Astrocyte (in vitro differentiated cells and primary cell): Measurements from ENCODE around the gene RTN3. TPM values are rescaled to one million over a fixed set of nuclear protein-coding genes. Genes with fewer than 3 reads are reported as not detected.

Experiments used
- DNase-seq: peaks from one replicate; pipeline ENCODE4 v3.0.0-alpha.2; 2010; ENCODE audit warnings: low read depth
- FAIRE-seq: peaks from 2 replicates; lab custom pipeline; 2011; peaks lifted over from hg19 to GRCh38; lab: Jason Lieb, UNC
- H2AFZ ChIP-seq: 2 replicates; pipeline ENCODE4 v1.6.0; 2012; ENCODE audit warnings: low read depth, low read length, inconsistent platforms
- H3K27ac ChIP-seq: 2 replicates; pipeline ENCODE4 v1.5.1; 2011; ENCODE audit warnings: low read depth, low read length, inconsistent platforms
- H3K27me3 ChIP-seq: 2 replicates; pipeline ENCODE4 v1.6.0; 2011; ENCODE audit warnings: low read length, inconsistent platforms; ENCODE audit not compliant: insufficient read depth
- H3K36me3 ChIP-seq: 2 replicates; pipeline ENCODE4 v1.5.1; 2011; ENCODE audit warnings: low read length, inconsistent platforms; ENCODE audit not compliant: insufficient read depth
- H3K4me1 ChIP-seq: 2 replicates; pipeline ENCODE4 v1.5.1; 2011; ENCODE audit warnings: low read length, inconsistent platforms; ENCODE audit not compliant: insufficient read depth
- H3K4me2 ChIP-seq: 2 replicates; pipeline ENCODE4 v1.6.0; 2012; ENCODE audit warnings: low read length, inconsistent platforms
- H3K4me3 ChIP-seq: 2 replicates; pipeline ENCODE4 v1.5.1; 2011; ENCODE audit warnings: low read depth, mild to moderate bottlenecking, low read length, inconsistent platforms; ENCODE audit not compliant: insufficient read depth
- H3K79me2 ChIP-seq: 2 replicates; pipeline ENCODE4 v1.6.0; 2012; ENCODE audit warnings: mild to moderate bottlenecking, low read length, inconsistent platforms; ENCODE audit not compliant: insufficient read depth
- H3K9ac ChIP-seq: 2 replicates; pipeline ENCODE4 v1.6.0; 2012; ENCODE audit warnings: mild to moderate bottlenecking, low read length, inconsistent platforms
- H3K9me3 ChIP-seq: 2 replicates; pipeline ENCODE4 v1.5.1; 2012; ENCODE audit warnings: low read depth, mild to moderate bottlenecking, low read length, inconsistent platforms; ENCODE audit not compliant: insufficient read depth
- H4K20me1 ChIP-seq: 2 replicates; pipeline ENCODE4 v1.6.0; 2012; ENCODE audit warnings: low read length, inconsistent platforms; ENCODE audit not compliant: insufficient read depth
- H3K27ac Mint-ChIP-seq: one replicate; pipeline ENCODE4 v1.8.0; 2021; ENCODE audit warnings: mild to moderate bottlenecking, mixed read lengths; ENCODE audit not compliant: unreplicated experiment
- H3K27me3 Mint-ChIP-seq: one replicate; pipeline ENCODE4 v1.8.0; 2021; ENCODE audit warnings: low read depth, mixed read lengths; ENCODE audit not compliant: unreplicated experiment
- H3K36me3 Mint-ChIP-seq: one replicate; pipeline ENCODE4 v1.8.0; 2021; ENCODE audit warnings: low read depth, mixed read lengths; ENCODE audit not compliant: unreplicated experiment
- H3K4me1 Mint-ChIP-seq: one replicate; pipeline ENCODE4 v1.8.0; 2021; ENCODE audit warnings: low read depth, mixed read lengths; ENCODE audit not compliant: unreplicated experiment
- H3K4me3 Mint-ChIP-seq: one replicate; pipeline ENCODE4 v1.8.0; 2021; ENCODE audit warnings: mild to moderate bottlenecking, moderate library complexity, mixed read lengths; ENCODE audit not compliant: unreplicated experiment
- H3K9me3 Mint-ChIP-seq: one replicate; pipeline ENCODE4 v1.8.0; 2021; ENCODE audit warnings: mild to moderate bottlenecking, mixed read lengths; ENCODE audit not compliant: unreplicated experiment
- EZH2 ChIP-seq: IDR thresholded peaks from 2 replicates; pipeline ENCODE4 v1.6.1; 2012; ENCODE audit warnings: mild to moderate bottlenecking, low read length, inconsistent platforms; ENCODE audit not compliant: insufficient read depth
- total RNA-seq: library from RNA; stranded (reverse); gene quantifications from 2 replicates; pipeline ENCODE4 v1.2.1, GENCODE V29; 2021
- TF ChIP-seq, protein P1 (sequence below): IDR thresholded peaks from 2 replicates; pipeline ENCODE4 v1.5.1; 2011; ENCODE audit warnings: low read depth, mild to moderate bottlenecking, inconsistent platforms, low read length, moderate library complexity; ENCODE audit not compliant: insufficient read depth

The RTN3 gene
- total RNA-seq, 1 donor from 2014 or later: 99.5 TPM

DNA sequence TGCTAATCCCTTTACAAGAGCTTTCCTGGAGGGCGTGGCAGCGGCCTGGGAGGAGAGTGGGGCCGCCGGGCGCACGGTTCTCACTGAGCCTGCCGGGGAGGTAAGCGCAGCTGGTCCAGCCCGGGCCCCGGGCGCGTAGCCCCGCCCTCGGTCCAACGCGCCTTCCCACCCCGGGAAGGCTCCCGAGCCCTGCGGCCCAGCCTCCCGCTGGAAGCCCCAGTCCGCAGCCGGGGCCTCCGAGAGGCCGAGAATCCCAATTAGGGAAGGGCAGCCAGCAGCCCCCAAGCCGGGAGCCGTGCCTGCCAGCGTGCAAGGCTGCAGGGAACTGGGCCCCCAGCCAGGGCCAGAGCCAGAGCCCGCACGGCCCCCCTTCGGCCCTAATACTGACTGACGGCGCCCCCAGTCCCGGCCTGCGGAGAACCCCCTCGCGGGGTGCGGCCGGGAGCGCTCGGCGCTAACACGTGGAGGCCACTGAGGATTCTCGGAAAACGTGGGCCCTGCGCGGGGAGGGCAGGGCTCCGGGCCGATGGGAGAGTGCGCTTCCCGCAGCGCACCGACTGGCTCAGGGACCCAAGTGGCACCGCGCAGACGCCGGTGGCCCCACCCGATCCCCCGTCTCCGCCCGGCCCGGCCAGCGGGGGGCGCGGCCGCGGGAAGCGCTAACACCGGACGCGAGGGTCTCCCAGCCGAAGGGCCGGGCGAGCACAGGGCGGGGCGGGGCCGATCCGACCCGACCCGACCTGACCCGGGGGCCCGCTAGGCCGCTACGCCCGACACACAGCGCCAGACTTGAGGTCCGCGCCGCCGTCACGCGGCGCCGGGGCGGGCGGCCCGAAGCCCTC is 81.6 kb downstream of the RTN3 start:
- peaks cover 19% of the 10 kb centered on the region for H3K4me1 ChIP-seq
- H3K27me3 Mint-ChIP-seq: no peaks in the 10 kb centered on the region
- DNase-seq (no peak), FAIRE-seq (no peak)
- H4K20me1 ChIP-seq: peaks cover 55% of the 10 kb centered on the region
- H3K4me1 Mint-ChIP-seq: peaks cover 18% of the 10 kb centered on the region
- H3K4me3 Mint-ChIP-seq: peak overlapping the region; percentile 82
- H3K27ac ChIP-seq: no peak overlapping the region
- H3K9me3 Mint-ChIP-seq: no peaks in the 10 kb centered on the region
- peak overlapping the region; percentile 46 for H3K9ac ChIP-seq
- H3K36me3 Mint-ChIP-seq: peaks cover 3% of the 10 kb centered on the region
- H3K27me3 ChIP-seq: no peaks in the 10 kb centered on the region
- H3K4me2 ChIP-seq: peak overlapping the region; percentile 75
- no peak for TF ChIP-seq EZH2
- TF ChIP-seq, protein P1, sequence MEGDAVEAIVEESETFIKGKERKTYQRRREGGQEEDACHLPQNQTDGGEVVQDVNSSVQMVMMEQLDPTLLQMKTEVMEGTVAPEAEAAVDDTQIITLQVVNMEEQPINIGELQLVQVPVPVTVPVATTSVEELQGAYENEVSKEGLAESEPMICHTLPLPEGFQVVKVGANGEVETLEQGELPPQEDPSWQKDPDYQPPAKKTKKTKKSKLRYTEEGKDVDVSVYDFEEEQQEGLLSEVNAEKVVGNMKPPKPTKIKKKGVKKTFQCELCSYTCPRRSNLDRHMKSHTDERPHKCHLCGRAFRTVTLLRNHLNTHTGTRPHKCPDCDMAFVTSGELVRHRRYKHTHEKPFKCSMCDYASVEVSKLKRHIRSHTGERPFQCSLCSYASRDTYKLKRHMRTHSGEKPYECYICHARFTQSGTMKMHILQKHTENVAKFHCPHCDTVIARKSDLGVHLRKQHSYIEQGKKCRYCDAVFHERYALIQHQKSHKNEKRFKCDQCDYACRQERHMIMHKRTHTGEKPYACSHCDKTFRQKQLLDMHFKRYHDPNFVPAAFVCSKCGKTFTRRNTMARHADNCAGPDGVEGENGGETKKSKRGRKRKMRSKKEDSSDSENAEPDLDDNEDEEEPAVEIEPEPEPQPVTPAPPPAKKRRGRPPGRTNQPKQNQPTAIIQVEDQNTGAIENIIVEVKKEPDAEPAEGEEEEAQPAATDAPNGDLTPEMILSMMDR: no peak
- peaks cover 30% of the 10 kb centered on the region for H3K79me2 ChIP-seq
- H3K9me3 ChIP-seq: no peaks in the 10 kb centered on the region
- peak overlapping the region; percentile 37 for H3K4me3 ChIP-seq
- peaks cover 8% of the 10 kb centered on the region for H3K36me3 ChIP-seq
- peak overlapping the region; percentile 47 for H2AFZ ChIP-seq
- H3K27ac Mint-ChIP-seq: no peak overlapping the region

DNA sequence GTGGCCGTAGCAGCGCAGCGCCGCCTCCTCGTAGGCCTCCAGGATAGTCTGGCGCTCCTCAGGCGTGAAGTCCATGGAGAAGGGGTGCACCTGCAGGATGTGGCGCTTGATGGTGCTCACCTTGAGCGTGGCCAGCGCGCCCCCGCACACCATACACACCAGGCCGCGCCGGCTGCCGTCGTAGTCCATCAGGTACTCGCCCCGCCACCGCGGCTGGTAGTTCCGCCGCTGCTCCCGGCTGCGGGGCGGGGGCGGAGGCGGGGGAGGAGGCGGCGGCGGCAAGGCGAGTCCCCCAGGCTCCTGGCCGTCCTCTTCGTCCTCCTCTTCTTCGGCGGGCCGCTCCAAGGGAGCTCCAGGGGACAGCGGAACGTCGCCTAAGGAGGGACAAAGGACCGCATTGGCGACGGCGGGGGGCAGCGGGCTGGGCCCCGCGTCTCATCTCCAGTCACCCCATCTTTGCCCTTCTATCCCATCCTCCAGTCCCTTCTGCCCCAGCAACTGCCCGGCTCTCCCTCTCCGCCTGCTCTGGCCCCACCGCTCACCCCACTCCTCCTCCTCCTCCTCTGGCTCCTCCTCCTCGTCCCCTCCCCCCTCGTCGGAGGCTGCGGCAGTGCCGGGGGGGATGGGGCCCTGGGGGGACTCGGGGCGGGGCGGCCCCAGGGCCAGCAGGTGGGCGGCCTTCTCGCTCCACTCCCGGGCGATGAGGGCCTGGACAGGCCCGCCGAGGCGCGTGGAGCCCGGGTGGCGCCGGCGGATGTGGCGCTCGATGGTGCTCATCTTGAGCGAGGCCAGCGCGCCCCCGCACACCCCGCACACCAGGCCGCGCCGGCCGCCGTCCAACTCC is 82.4 kb downstream of the RTN3 start:
- H3K4me2 ChIP-seq: peak overlapping the region; percentile 75
- peak overlapping the region; percentile 47 for H2AFZ ChIP-seq
- H3K9me3 ChIP-seq: no peaks in the 10 kb centered on the region
- Mint-ChIP-seq H3K9me3 (no peaks in the 10 kb centered on the region), H3K36me3 (no peaks in the 10 kb centered on the region), H3K4me3 (peak overlapping the region; percentile 54), H3K27ac (no peak overlapping the region), H3K4me1 (peaks cover 18% of the 10 kb centered on the region), H3K27me3 (no peaks in the 10 kb centered on the region)
- TF ChIP-seq, protein P1: no peak
- TF ChIP-seq EZH2: no peak
- peaks cover 32% of the 10 kb centered on the region for H3K79me2 ChIP-seq
- H3K27me3 ChIP-seq: no peaks in the 10 kb centered on the region
- peaks cover 3% of the 10 kb centered on the region for H3K36me3 ChIP-seq
- peaks cover 19% of the 10 kb centered on the region for H3K4me1 ChIP-seq
- H3K4me3 ChIP-seq: peak overlapping the region; percentile 37
- peaks cover 56% of the 10 kb centered on the region for H4K20me1 ChIP-seq
- no peak for FAIRE-seq
- peak overlapping the region; percentile 46 for H3K9ac ChIP-seq
- no peak overlapping the region for H3K27ac ChIP-seq
- no peak for DNase-seq
